Colonic mucosa (tissue), 4 donors: Measurements from ENCODE around the gene MFSD2A. TPM values are rescaled to one million over a fixed set of nuclear protein-coding genes. Genes with fewer than 3 reads are reported as not detected.

Experiments used
- DNase-seq: peaks from one replicate; pipeline ENCODE4 v3.0.0-alpha.2; 2020
- H3K27ac ChIP-seq: fragments of 200-600 bp; one replicate; pipeline ENCODE4 v1.8.0; 2021
- H3K27me3 ChIP-seq: fragments of 200-600 bp; one replicate; pipeline ENCODE4 v1.8.0; 2021
- H3K36me3 ChIP-seq: fragments of 200-600 bp; one replicate; pipeline ENCODE4 v1.8.0; 2021
- H3K4me1 ChIP-seq: fragments of 200-600 bp; one replicate; pipeline ENCODE4 v1.8.0; 2021; ENCODE audit warnings: mild to moderate bottlenecking
- H3K4me3 ChIP-seq: fragments of 200-600 bp; one replicate; pipeline ENCODE4 v1.8.0; 2021
- H3K9ac ChIP-seq, 2 donors: one replicate each; pipeline ENCODE4 v1.7.0; 2013; ENCODE audit warnings: control low read depth in 2 of 2, low read depth in 2 of 2, low read length in 2 of 2
- H3K9me3 ChIP-seq: fragments of 200-600 bp; one replicate; pipeline ENCODE4 v1.8.0; 2021
- CTCF ChIP-seq: fragments of 200-600 bp; IDR thresholded peaks from one replicate; pipeline ENCODE4 v1.8.0; 2022; ENCODE audit warnings: antibody characterized with exemption, mild to moderate bottlenecking
- intact Hi-C: fragments of 100-400 bp; cut with DNase I; formaldehyde crosslinking; loops from one replicate; pipeline ENCODE4 v1.14.1; 2022
- total RNA-seq, 2 donors: library from RNA; stranded (reverse); fragmentation: NEBNext Ultra II Directional in 1 of 2; extraction: Animal tissue kit (Norgen Biotek cat#: 25700) in 1 of 2; gene quantifications; one replicate each; pipeline ENCODE4 v1.2.1, GENCODE V29; 2021
- donor health status: healthy.
- donor health status: DM: no; HTN: no; CAD: no.
- donor health status: DM: no; HTN: no; CAD: no.

Gene MFSD2A
- total RNA-seq, 2 donors from 2014 or later, result 15.6 to 27.2 TPM

GRCh38 chr1:39915499-39916129 lies 39.3 kb upstream of the MFSD2A start:
- Histone ChIP-seq H3K27me3 (no peaks in the 10 kb centered on the region), H3K9ac (no peak overlapping the region), H3K36me3 (no peaks in the 10 kb centered on the region), H3K4me3 (no peak overlapping the region), H3K27ac (no peak overlapping the region), H3K9me3 (no peaks in the 10 kb centered on the region), H3K4me1 (no peaks in the 10 kb centered on the region)
- DNase-seq, result no peak
- intact Hi-C loops, result no loop called here
- TF ChIP-seq CTCF, result no peak

GRCh38 chr1:39917825-39918224 lies 37.1 kb upstream of the MFSD2A start:
- H3K27ac ChIP-seq, result no peak overlapping the region
- intact Hi-C loops, result loop anchor here (2.0 kb wide), 1 partner anchor 55 kb away; no protein-coding TSS in a partner anchor
- no peak overlapping the region for H3K4me3 ChIP-seq
- TF ChIP-seq CTCF, result no peak
- H3K27me3 ChIP-seq, result no peaks in the 10 kb centered on the region
- no peaks in the 10 kb centered on the region for H3K9me3 ChIP-seq
- no peak for DNase-seq
- H3K9ac ChIP-seq, result no peak overlapping the region
- no peaks in the 10 kb centered on the region for H3K4me1 ChIP-seq
- H3K36me3 ChIP-seq, result no peaks in the 10 kb centered on the region

GRCh38 chr1:39919545-39919944 lies 35.4 kb upstream of the MFSD2A start:
- Histone ChIP-seq H3K4me3 (no peak overlapping the region), H3K9ac (no peak overlapping the region), H3K27me3 (no peaks in the 10 kb centered on the region), H3K9me3 (no peaks in the 10 kb centered on the region), H3K36me3 (no peaks in the 10 kb centered on the region), H3K4me1 (no peaks in the 10 kb centered on the region), H3K27ac (no peak overlapping the region)
- peak; percentile 54 for TF ChIP-seq CTCF
- intact Hi-C loops, result loop anchor here (2.0 kb wide), 1 partner anchor 53 kb away; no protein-coding TSS in a partner anchor
- peak; percentile 48 for DNase-seq

- intact Hi-C loops, result loop anchor here (5.0 kb wide), 1 partner anchor 110 kb away; no protein-coding TSS in a partner anchor
Measured at GRCh38 chr1:39922251-39922688, 32.7 kb upstream of the MFSD2A start.

GRCh38 chr1:39925721-39926342 lies 29.1 kb upstream of the MFSD2A start:
- H3K9me3 ChIP-seq, result no peaks in the 10 kb centered on the region
- no peak overlapping the region for H3K27ac ChIP-seq
- intact Hi-C loops, result no loop called here
- no peak for DNase-seq
- H3K4me3 ChIP-seq, result no peak overlapping the region
- H3K36me3 ChIP-seq, result no peaks in the 10 kb centered on the region
- H3K9ac ChIP-seq, result no peak overlapping the region
- no peaks in the 10 kb centered on the region for H3K4me1 ChIP-seq
- no peaks in the 10 kb centered on the region for H3K27me3 ChIP-seq
- TF ChIP-seq CTCF, result no peak

More at GRCh38 chr1:39922251-39922688, 32.7 kb upstream of the MFSD2A start:
- Histone ChIP-seq H3K4me3 (no peak overlapping the region), H3K27me3 (no peaks in the 10 kb centered on the region), H3K4me1 (no peaks in the 10 kb centered on the region), H3K27ac (no peak overlapping the region), H3K36me3 (no peaks in the 10 kb centered on the region), H3K9ac (no peak overlapping the region), H3K9me3 (no peaks in the 10 kb centered on the region)
- DNase-seq, result no peak
- no peak for TF ChIP-seq CTCF
